HepG2 (cell line): ENCODE measurements around the gene NDUFS7. TPM values are rescaled to one million over a fixed set of nuclear protein-coding genes. Genes with fewer than 3 reads are reported as not detected.

ENCODE experiments used
- AGO2 ChIP-seq: fragments of 200-400 bp; formaldehyde crosslinking; optimal IDR thresholded peaks from 2 replicates; pipeline ENCODE3; 2017; ENCODE audit warnings: mild to moderate bottlenecking, low read depth, low read length, moderate library complexity
- ARNT ChIP-seq: fragments of 450-650 bp; IDR thresholded peaks from 2 replicates; pipeline ENCODE4 v1.6.1; 2017
- ARNTL ChIP-seq: sonication (generic); formaldehyde crosslinking; IDR thresholded peaks from 2 replicates; pipeline ENCODE4 v1.4.0; 2020; ENCODE audit warnings: mild to moderate bottlenecking, missing genetic modification reagents
- CHCHD3 ChIP-seq: sonication (generic); formaldehyde crosslinking; IDR thresholded peaks from 2 replicates; pipeline ENCODE4 v1.8.0; 2022; ENCODE audit warnings: mild to moderate bottlenecking, missing genetic modification reagents, moderate library complexity
- EHMT2 ChIP-seq: fragments of 200-600 bp; sonication (generic); IDR thresholded peaks from 2 replicates; pipeline ENCODE4 v1.7.0; 2017; ENCODE audit warnings: antibody characterized with exemption, low read depth, low read length, borderline replicate concordance
- GPBP1L1 ChIP-seq: sonication (generic); formaldehyde crosslinking; IDR thresholded peaks from 2 replicates; pipeline ENCODE4 v1.5.0; 2020; ENCODE audit warnings: mild to moderate bottlenecking, missing genetic modification reagents
- GTF3A ChIP-seq: sonication (generic); formaldehyde crosslinking; conservative IDR thresholded peaks from 2 replicates; pipeline ENCODE4 v1.4.0; 2020; ENCODE audit warnings: mild to moderate bottlenecking, missing genetic modification reagents
- HMGXB4 ChIP-seq, 2 experiments: sonication (generic) in 1 of 2; formaldehyde crosslinking in 1 of 2; IDR thresholded peaks; 2 replicates each; pipeline versions ENCODE4 v1.4.0 to v1.6.1; 2018 to 2020; ENCODE audit warnings: missing genetic modification reagents in 2 of 2, borderline replicate concordance in 1 of 2, low read depth in 1 of 2, mild to moderate bottlenecking in 1 of 2, missing biosample characterization in 1 of 2
- HNRNPLL ChIP-seq: fragments of 200-400 bp; formaldehyde crosslinking; IDR thresholded peaks from 2 replicates; pipeline ENCODE4 v1.6.1; 2017; ENCODE audit warnings: mild to moderate bottlenecking, low read depth, low read length; ENCODE audit not compliant: poor library complexity, severe bottlenecking
- HOMEZ ChIP-seq: IDR thresholded peaks from 2 replicates; pipeline ENCODE4 v1.6.1; 2016; ENCODE audit warnings: low read depth
- SOX6 ChIP-seq, 2 experiments: fragments of 450-650 bp in 1 of 2; sonication (generic) in 1 of 2; formaldehyde crosslinking in 1 of 2; IDR thresholded peaks; 2 replicates each; pipeline versions ENCODE4 v1.4.0 to v1.6.1; 2017 to 2020; ENCODE audit warnings: antibody characterized with exemption in 1 of 2, mild to moderate bottlenecking in 1 of 2, missing genetic modification reagents in 1 of 2
- TFE3 ChIP-seq: IDR thresholded peaks from 2 replicates; pipeline ENCODE4 v1.6.1; 2016
- ZMYM3 ChIP-seq: sonication (generic); formaldehyde crosslinking; IDR thresholded peaks from 2 replicates; pipeline ENCODE4 v1.5.1; 2020; ENCODE audit warnings: mild to moderate bottlenecking, missing genetic modification reagents
- ZNF18 ChIP-seq: sonication (generic); formaldehyde crosslinking; IDR thresholded peaks from 2 replicates; pipeline ENCODE4 v1.8.0; 2022; ENCODE audit warnings: mild to moderate bottlenecking, missing genetic modification reagents; ENCODE audit not compliant: insufficient replicate concordance
- ZNF567 ChIP-seq: sonication (generic); formaldehyde crosslinking; IDR thresholded peaks from 2 replicates; pipeline ENCODE4 v1.8.1; 2023; ENCODE audit warnings: mild to moderate bottlenecking, missing genetic modification reagents, borderline replicate concordance
- ZNF614 ChIP-seq: IDR thresholded peaks from 2 replicates; pipeline ENCODE4 v1.6.1; 2018; ENCODE audit warnings: missing biosample characterization, missing genetic modification reagents, inconsistent platforms, borderline replicate concordance
- ZNF629 ChIP-seq: sonication (generic); formaldehyde crosslinking; conservative IDR thresholded peaks from 2 replicates; pipeline ENCODE4 v1.5.0; 2020; ENCODE audit warnings: missing genetic modification reagents
- ZNF660 ChIP-seq: sonication (generic); formaldehyde crosslinking; IDR thresholded peaks from 2 replicates; pipeline ENCODE4 v1.5.1; 2020; ENCODE audit warnings: mild to moderate bottlenecking, low read depth, missing genetic modification reagents, borderline replicate concordance
- ZNF879 ChIP-seq: sonication (generic); formaldehyde crosslinking; IDR thresholded peaks from 2 replicates; pipeline ENCODE4 v1.8.1; 2023; ENCODE audit warnings: missing genetic modification reagents
- ZSCAN29 ChIP-seq: sonication (generic); formaldehyde crosslinking; conservative IDR thresholded peaks from 2 replicates; pipeline ENCODE4 v1.4.0; 2020; ENCODE audit warnings: mild to moderate bottlenecking, missing genetic modification reagents
- polyA plus RNA-seq, 8 experiments: library from polyadenylated mRNA; depleted of rRNA in 3 of 8; stranded (reverse) in 7 of 8; unstranded in 1 of 8; fragments of >200 nt; fragmentation: Illumina TruSeq in 4 of 8; extraction: Trizol in 4 of 8; gene quantifications; 2 replicates each; pipeline versions ENCODE4 v1.2.1 to v1.2.3, GENCODE V29; 2011 to 2016; ENCODE audit warnings: low read depth in 4 of 8, missing spikeins in 1 of 8, mixed read lengths in 1 of 8; ENCODE audit not compliant: insufficient read depth in 1 of 8
- total RNA-seq, 5 experiments: library from RNA; depleted of rRNA; stranded (reverse); fragments of >200 nt; fragmentation: Illumina TruSeq; extraction: Trizol; gene quantifications; 2 replicates each; pipeline ENCODE4 v1.2.3, GENCODE V29; 2016; ENCODE audit warnings: low read depth in 1 of 5

Gene NDUFS7
- total and polyA plus RNA-seq, 2 of the 13 experiments (the other 11 are each of a cell fraction or from before 2014, with no cell fraction given): 34.3 to 66.9 TPM

GRCh38 chr19:1438035-1438932, 54.6 kb downstream of the NDUFS7 start, which contains the start of gene RPS15 (continued):
- TF ChIP-seq HOMEZ (no peak; the same call in 1 of the 2 replicates), ZSCAN29 (CRISPR knock-in tag) (no peak; the same call in 1 of the 2 replicates), ZNF629 (CRISPR knock-in tag) (no peak), ZNF879 (CRISPR knock-in tag) (peak; percentile 75), EHMT2 (no peak), GTF3A (CRISPR knock-in tag) (peak; percentile 94), ZNF660 (CRISPR knock-in tag) (0 out of 2 replicates have a peak, but pooled peaks have one; percentile 44), ZNF567 (CRISPR knock-in tag) (peak; percentile 94; the same call in 1 of the 2 replicates), ZNF614 (peak; percentile 93), ARNT (no peak), ZNF18 (peak; percentile 84), SOX6 (IDR thresholded peaks at IDR 0.05) (no peak), SOX6 (CRISPR knock-in tag; IDR thresholded peaks at IDR 0.05) (peak; percentile 87), GPBP1L1 (CRISPR knock-in tag) (no peak), AGO2 (peak; percentile 98), ARNTL (peak; percentile 83), ZMYM3 (CRISPR knock-in tag) (peak; percentile 87), CHCHD3 (CRISPR knock-in tag) (no peak; the same call in 1 of the 2 replicates), HMGXB4 (CRISPR knock-in tag; IDR thresholded peaks at IDR 0.05; ENCODE audit: borderline replicate concordance in 1 of 2, low read depth in 1 of 2) (peak; percentile 97), HNRNPLL (peak; percentile 80), TFE3 (CRISPR knock-in tag) (peak; percentile 53; the same call in 1 of the 2 replicates)
